Measurements from ENCODE around the gene OXTR.
"Not testable (repeated sequence)": the region's sequence is repeated elsewhere in the genome, so short reads cannot be mapped to it uniquely, and the experiment has no call there.

Gene OXTR

DNA sequence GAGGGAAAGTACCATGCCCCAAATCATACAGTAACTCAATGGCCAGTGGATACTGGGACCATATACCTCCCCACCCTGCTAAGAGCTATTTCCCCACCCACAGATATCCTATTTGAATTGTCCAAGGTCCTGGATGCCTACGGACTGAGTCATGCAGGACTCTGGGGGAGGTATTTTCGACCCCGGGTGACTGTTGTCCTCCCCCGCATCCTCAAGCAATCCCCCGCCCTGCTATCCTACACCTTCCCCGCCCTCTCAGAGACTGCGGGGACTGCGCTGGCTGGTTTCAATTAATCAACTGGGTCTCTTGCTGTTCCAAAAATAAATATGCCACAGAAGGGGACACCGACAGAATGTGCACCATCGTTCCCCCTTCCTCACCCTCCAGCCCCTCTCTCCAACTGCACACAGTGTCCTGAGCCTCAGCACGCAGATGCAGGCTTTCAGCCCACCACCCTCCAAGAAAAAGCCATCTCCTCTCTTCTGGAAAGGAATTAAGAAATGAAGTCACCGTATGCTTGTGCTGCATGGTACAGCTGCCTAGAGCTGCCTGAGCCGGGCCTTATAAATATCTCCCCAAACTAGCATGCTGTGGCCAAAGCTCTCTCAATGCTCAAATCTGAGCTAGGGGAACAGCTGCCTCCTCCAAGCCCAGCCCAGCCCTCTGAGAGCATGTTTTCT lies 27.7 kb downstream of the OXTR start:
- DNase-seq (ENCODE audit: low spot score): no peak

DNA sequence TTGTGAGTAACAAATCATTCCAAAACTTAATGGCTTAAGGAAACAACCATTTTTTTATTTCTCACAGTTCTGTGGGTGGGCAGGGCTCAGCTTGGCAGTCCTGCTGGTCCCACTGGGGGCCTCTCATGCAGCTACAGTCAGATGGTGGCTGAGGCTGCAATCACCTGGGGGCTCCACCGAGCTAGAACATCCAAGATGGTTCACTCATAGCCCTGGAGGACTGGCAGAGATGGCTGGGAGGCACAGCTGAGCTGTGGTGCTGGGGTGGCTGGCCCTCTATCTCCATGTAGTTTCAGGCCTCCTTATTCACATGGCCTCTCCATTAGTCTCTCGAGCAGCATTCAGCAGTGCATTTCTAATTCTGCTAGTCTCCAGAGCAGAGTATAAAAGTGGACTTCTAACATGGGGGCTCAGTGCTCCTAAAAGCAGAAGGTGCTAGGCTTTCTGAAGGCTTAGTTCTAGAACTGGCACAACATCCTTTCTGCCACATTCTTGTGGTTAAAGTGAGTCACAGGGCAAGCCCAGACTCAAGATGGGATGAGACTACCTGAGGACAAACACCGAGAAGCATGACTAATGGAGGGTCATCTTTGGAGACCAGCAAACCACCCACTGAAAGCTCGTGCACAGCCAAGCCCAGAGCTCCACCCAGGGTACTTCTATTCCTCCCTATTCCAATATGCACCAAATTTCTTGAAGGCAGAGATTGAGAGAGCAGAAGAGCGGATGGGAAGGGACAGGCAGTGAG lies 29.5 kb downstream of the OXTR start:
- DNase-seq (ENCODE audit: low spot score): no peak

DNA sequence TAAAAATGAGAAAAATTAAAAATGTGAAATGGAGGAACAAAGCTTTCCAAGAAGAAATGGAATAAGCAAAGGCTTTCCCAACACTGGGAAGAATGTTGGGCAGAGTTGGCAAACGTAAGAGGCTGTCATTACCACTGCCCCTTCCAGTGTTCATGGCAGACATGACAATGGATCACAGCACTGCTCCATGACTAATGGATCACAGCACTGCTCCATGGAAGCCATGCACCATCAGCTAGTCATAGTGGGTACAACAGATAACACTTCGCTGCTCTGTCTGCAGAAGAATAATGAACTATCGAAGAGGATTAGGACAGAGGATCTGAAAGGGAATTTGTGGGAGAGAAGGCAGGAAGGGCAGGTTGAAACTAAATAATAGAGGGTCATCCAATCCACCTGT lies 30.8 kb downstream of the OXTR start:
- no peak for DNase-seq (ENCODE audit: low spot score)

DNA sequence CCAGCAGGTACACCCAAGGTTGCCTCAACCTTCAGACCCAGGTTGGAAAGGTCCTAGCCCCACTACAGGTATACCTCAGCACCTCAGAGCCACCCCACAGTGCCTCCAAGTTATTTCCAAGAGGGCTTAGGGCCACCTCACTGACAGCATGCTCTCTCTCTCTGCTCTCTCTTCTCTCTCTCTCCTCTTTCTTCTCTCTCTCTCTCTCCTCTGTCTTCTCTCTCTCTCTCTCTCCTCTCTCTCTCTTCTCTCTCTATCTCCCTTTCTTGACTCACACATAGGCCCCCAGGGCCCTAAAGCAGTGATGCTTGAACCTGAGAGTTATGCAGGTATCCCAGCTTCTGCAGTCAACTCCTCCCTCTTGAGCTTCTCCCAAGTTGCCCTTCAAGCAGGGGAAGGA lies 31.6 kb downstream of the OXTR start:
- DNase-seq (ENCODE audit: low spot score): no peak

DNA sequence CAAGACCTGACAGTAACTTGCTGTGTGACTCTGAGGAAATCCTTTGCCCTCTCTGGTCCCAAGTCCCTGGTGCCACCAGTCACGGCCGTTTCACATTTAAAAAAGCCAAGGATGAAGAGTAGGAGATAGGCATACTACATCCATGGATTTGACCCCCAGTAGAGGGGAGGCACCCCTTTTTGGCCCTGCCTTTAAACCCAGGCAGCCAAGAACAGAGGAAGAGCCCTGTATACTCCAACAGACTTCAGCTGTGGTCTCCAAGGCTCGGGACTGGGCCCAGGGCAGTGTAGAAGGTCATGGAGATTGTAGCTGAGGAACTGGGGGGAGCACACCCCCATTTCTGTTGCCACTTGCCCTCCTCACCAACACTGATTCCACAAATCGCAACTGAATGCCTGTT lies 32.1 kb downstream of the OXTR start:
- no peak for DNase-seq (ENCODE audit: low spot score)

DNA sequence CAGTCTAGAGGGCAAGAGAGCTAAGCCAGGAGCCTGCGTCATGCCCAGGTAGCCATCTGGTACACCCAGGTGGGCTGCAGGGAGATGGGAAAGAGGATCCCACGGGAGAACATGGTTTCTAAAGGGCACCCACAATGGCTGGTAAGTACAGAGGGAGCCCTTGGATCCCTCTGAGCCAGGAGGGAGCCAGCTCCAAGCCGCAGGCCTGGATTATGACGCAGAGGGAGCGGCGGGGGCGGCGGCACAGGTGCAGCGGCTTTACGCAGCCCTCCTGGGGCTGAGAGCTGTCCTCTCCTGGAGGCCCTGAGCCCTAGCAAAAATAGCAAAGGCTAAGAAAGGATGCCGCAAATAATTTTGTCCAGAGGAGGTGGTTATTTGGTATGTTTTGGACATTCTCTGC lies 33.0 kb downstream of the OXTR start:
- no peak for DNase-seq (ENCODE audit: low spot score)

DNA sequence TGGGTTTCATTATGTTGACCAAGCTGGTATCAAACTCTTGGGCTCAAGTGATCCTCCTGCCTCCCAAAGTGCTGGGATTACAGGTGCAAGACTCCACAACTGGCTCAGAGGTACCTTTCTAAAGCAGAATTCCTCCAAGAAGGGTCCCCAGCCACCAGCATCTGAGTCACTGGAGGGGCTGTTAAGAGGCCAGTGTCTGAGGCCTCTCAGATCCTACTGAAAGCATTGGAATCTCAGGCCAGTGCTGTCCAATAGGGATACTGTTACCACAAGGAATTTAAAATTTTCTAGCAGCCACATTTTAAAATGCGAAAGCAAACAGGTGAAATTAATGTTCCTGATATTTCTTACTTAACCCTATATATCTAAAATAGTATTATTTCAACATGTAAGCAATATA lies 34.5 kb downstream of the OXTR start:
- no peak for DNase-seq (ENCODE audit: low spot score)

DNA sequence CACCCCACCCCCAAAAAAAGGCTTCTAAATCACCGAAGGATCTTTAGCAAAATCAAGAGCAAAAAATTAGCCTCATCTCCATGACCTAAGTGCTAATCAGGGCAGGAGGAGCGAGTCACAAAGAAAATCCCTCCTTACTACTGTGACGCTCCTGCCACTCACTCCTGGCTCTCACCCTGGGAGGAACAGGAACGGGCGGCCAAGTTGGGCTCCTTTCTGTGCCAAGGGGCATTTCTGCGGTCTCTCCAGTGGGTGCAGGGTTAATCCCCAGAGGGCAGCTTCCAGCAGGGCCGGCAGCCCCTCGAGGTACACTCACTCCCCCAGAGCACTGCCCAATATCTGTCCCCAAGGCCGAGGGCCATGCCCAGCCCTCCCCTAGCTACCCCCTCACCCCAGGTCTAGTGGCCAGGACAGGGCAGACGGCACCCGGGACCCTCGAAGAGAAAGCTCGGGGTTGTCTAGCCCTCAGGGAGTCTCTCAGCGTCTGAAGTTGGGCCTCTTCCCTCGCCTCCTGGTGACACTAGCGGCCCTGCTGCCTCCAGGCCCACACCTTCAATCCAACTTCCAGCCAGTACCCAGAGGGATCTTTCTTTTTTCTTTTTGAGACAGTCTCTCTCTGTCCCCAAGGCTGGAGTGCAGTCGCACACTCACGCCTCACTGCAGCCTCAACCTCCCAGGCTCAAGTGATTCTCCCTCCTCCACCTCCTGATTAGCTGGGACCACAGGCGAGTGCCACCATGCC lies 35.1 kb downstream of the OXTR start:
- DNase-seq (ENCODE audit: low spot score): no peak

DNA sequence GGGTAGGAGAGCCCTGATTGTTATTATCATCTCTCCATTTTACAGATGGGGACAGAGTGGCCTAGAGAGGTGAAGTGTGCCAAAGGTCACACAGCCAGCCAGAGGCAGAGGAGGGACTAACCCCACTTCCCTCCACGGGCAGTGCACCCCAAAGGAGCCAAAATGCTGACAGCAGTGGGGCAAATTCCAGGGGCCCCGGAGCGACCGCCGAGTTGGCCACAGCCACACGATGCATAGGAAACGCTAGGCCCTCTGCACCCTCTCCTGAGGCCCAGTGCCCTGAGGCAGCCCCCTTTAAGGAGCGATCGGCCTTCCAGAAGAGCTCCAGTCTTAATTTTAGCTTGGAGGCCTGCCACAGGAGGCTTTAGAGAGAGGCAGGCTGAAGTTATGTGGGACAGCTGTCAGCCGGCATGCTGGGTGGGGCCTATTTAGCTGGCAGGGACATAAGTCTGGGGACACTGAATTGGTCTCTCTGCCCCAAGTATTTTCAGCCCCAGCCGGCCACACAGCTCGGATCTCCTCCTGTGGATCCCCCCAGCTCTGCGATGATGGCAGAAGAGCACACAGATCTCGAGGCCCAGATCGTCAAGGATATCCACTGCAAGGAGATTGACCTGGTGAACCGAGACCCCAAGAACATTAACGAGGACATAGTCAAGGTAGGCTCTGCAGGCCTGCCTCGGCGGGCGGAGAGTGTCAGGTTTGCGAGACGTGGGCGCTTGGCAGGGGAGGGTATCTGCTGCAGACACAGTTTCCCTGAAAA lies 35.9 kb downstream of the OXTR start, which contains the start of gene CAV3:
Gene CAV3, plus strand, starts transcription at position 471 of the 763 bp plus-strand sequence. Its CDS starts 75 bp downstream, at position 546.
- DNase-seq (ENCODE audit: low spot score): peak; percentile 61

DNA sequence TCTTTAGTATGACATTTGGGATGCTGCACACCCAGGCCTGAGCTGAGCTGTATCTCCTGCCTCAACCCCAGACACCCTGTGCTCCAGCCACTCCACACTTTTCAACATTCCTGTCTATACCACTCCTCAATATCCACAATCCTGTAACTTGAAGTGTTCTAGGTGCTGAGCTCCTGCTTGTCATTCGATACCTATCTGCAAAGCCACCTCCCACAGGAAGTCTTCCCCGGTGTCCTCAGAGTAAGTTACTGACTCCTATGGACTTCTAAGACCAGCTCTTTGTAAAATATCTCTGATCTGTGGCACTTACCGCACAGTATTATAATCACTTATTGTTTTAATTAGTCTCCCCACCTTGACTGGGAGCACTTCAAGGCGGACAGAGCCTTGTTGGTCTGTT lies 37.0 kb downstream of the OXTR start:
- DNase-seq (ENCODE audit: low spot score): no peak

DNA sequence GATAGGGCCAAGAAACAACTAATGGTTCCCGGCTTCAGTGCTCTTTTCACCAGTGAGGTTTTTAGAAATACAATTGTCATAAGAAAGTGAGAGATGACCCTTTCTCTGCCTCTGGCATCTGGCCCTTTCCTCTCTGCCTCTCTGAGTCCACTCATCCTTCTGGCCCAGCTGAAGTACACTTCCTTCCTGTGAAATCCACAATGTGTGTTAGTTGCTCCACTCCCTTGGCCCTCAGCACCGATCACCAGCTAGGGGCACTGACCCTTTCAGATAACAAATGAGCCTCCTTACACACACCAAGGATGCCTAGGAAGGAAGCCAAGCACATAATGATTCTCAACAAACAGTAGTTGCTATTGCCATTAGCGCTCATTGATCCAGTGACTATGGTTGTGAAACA lies 38.8 kb downstream of the OXTR start:
- no peak for DNase-seq (ENCODE audit: low spot score)

DNA sequence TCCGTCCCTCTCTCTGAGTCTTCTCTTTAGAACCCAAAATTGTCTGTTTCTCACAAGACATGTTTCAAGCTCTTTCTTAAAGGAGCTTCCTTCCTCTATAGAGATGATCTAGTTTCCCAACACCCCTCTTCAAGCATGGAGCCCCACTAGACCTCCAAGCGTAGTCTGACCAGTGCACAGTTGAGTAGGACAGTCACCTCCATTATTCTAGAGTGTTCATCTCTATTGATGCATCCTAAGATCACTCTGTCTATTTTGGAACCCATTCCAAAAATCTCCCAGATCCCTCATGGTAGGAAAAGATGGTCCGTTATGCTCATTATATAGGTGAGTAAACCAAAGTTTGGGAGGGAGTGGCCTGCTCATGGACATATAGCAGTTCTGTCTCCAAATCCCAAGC lies 39.9 kb downstream of the OXTR start:
- no peak for DNase-seq (ENCODE audit: low spot score)

DNA sequence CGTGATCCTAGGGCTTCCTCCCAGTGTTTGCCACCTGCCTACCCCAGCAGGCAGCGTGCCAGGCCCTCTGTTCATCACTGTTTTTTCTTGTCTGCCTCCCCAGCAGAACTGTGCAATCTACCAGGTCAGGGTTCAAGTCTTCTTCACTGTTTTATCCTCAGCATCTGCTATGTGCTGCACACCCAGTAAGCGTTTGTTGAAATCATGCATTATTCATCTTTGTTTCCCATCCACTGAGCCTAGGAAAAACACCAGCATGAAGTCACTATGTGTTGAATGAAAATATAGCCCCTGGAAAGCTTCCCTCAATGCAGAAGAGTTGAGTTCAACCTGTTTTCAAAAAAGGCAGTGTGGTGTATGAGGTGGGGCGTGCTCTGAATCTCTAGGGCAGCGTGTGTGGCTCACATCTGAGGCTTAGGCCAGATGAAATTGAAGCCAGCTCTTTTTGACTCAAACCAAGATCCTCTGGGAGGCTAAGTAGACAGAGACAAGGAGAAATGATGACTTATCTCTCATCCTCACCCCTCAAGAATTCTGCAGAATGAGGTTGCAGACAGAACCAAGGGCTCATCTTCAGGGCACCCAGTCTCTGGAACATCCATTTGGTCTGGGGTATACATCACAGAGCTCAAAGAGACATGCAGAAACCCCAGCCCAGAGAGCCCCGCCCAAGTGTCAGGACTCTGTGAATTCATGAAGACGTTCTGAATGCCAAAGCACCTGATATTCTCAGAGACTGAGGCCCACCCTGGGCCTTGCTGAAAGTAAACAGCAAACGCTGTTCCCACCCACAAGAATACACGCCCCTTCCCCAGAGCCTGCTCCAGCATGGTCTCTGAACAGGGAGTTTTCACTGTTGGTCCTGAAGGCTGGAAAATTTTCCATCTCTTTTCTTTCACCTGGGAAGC lies 41.6 kb downstream of the OXTR start:
- DNase-seq (ENCODE audit: low spot score): no peak

DNA sequence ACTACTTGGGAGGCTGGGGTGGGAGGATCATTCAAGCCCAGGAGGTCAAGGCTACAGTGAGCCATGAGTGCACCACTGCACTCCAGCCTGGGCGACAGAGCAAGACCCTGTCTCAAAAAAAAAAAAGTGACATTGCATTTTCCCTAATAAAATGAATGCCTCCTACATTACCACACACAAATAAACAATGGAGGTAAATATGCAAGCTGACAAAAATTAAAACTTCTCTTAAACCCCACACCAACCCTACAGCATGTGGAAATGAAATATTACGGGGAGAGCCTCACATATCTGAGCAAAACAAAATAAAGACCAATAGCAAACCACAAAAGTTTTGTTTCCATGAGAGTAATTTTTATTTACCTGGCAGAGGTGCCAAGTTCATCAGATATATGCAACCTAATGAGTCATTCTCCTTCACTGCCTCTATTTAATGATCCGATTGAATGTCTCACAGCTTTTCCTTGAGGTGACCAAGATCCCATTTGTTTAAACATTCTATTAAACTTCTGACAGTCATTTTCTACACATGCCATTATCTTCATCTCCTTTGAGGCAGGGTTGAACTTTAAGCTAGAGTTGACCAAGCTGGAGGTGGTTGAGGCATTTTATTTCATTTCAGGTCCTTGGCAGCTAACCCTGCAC lies 45.2 kb downstream of the OXTR start:
- no peak for DNase-seq (ENCODE audit: low spot score)

DNA sequence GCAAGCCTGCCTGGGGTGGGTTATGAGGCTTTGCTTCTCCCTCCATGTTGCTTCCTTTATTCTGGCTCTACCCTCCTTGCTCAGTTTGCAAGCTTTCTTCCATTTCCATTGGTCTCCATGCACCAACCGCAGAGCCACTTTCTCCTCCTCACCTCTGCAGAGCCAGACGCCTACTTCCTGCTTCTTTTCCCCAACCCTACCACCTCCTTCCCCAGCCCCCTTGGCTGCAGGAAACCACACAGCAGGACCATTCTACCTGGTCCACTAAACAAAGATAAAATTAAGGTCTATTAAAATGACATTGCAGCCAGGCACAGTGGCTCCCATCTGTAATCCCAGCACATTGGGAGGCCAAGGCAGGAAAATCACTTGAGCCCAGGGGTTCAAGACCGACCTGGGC lies 45.8 kb downstream of the OXTR start:
- no peak for DNase-seq (ENCODE audit: low spot score)

DNA sequence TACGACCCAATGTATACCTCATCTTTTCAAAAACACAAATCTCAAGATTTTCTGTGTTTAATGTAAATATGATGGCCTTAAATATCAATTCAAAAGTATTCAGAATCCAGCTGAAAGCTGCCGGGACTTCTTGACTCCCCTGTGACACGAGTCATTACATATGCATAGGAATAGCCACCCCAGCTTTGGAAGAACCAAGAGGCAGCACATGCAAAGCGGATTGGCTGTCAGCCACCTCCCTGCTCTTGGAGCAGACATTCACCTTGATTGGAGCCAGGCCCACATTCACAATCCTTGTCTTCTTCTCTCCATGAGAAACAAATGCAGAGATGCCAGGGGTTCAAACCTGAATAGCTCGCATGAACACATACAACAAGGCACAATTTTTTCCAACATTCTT lies 46.6 kb downstream of the OXTR start:
- no peak for DNase-seq (ENCODE audit: low spot score)

DNA sequence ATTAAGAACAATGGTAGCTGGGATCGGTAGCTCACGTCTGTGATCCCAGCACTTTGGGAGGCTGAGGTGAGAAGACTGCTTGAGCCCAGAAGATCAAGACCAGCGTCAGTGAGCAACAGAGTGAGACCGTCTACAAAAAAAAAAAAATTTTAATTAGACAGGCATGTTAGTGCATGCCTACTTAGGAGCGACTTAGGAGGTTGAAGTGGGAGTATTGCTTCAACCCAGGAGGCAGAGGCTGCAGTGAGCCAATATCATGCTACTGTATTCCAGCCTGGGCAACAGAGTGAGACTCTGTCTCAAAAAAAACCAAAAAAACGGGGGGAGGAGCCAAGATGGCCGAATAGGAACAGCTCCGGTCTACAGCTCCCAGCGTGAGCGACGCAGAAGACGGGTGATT lies 53.7 kb downstream of the OXTR start:
- not testable (repeated sequence) for DNase-seq (ENCODE audit: low spot score)

DNA sequence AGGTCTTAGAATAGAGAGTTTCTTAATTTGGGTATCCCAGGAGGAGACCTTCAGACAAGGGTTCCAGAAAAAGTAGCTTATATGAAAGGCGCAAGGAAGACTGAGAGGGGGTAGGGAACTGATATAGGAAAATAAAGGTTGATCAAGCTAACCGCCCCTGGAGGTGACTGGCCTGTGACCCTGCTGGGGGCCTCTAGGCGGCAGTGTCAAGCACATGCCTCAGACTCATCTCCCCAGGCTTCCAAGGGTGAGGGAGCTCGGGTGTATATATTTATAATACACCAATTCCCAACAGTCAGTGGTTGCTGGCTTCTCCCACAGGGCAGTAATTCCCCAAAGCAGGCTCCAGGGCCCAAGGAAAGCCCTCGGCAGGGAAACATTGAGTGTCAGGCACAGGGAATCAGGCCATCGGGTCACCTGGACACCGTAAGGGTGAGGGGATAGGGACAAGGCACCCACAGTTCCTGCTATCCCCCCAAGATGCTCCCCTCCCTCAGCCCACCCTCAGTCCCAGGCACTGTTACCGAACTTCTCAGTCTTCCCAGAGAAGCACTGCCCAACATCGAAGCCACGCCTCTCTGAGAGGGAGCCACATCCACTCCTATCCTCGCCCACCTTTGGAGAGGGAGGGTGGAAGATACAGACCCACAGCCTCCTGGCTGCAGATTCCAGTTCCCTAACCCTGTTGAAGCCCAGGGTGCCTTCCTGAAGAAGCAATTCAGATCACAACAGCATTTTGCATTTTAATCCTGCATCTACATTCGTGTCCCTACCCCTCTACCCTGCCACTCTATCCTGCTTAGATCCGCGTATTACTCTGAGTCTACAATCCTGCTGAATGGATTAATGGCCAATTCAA lies 55.3 kb downstream of the OXTR start:
- DNase-seq (ENCODE audit: low spot score): peak; percentile 64

DNA sequence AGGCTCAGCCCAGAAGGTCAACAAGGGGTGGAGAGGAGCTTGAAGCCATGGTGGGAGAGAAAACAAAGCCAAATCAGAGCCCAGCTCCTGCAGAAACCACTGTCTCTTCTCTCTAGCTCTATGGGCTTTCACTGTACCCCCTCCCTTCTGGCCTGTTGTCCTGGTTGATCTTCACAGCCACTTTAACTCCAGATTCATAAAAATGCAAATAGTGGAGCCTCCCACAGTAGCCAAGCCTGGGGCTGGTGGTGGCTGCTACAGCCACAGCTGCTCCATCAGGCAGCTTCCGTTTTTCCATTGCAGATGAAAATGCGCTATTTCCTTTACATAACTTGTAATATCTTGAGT lies 56.5 kb downstream of the OXTR start:
- no peak for DNase-seq (ENCODE audit: low spot score)
